ENCODE data around the gene NFATC2. TPM values are rescaled to one million over a fixed set of nuclear protein-coding genes. Genes with fewer than 3 reads are reported as not detected.

NFATC2 gene
- total RNA-seq, 3 donors from 2014 or later (not counting 1 experiment from before 2014, with no cell fraction given): 141 to 195 (median 160) TPM

DNA sequence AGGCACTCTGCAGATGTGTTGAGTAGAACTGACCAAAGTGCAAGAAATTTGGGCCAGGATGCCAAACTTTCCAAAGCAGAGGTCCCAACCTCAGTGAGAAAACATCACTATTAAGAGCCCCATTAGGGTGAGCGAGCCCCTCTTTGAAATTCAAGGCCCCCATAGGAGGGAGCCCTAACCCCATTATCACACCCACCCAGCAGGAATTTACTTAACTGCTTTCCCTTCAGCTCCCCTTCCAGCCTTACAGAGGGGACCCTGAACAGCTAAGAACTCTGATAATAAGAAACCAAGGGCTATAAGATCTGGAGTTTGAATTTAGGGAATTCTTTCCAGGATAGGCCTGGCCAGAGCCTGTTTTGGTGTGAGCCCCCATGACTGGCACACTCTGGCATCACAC is 130.6 kb downstream of the NFATC2 start:
- Histone ChIP-seq H3K27me3 (ENCODE audit: control insufficient read depth, insufficient read depth, low read length) (no peaks in the 10 kb centered on the region), H3K9me3 (ENCODE audit: control insufficient read depth, insufficient read depth, low read length) (no peaks in the 10 kb centered on the region), H3K27ac (ENCODE audit: low read length) (peak overlapping the region; percentile 10), H3K36me3 (ENCODE audit: control insufficient read depth, insufficient read depth, low read length) (peaks cover 36% of the 10 kb centered on the region), H3K4me3 (ENCODE audit: low read length) (no peak overlapping the region), H3K4me1 (ENCODE audit: control insufficient read depth, insufficient read depth, low read length) (peaks cover 87% of the 10 kb centered on the region)
- no peak overlapping the region for H3K4me3 Mint-ChIP-seq
- H3K36me3 Mint-ChIP-seq: peaks cover 10% of the 10 kb centered on the region
- intact Hi-C loops (cut with micrococcal nuclease): no loop called here
- 71% methylated on average over 1 of the region's 1 CpG for WGBS (ENCODE audit: insufficient coverage)
- no peaks in the 10 kb centered on the region for H3K9me3 Mint-ChIP-seq
- H3K27me3 Mint-ChIP-seq (ENCODE audit: low read depth in 2 of 2): no peaks in the 10 kb centered on the region
- TF ChIP-seq, protein P1, sequence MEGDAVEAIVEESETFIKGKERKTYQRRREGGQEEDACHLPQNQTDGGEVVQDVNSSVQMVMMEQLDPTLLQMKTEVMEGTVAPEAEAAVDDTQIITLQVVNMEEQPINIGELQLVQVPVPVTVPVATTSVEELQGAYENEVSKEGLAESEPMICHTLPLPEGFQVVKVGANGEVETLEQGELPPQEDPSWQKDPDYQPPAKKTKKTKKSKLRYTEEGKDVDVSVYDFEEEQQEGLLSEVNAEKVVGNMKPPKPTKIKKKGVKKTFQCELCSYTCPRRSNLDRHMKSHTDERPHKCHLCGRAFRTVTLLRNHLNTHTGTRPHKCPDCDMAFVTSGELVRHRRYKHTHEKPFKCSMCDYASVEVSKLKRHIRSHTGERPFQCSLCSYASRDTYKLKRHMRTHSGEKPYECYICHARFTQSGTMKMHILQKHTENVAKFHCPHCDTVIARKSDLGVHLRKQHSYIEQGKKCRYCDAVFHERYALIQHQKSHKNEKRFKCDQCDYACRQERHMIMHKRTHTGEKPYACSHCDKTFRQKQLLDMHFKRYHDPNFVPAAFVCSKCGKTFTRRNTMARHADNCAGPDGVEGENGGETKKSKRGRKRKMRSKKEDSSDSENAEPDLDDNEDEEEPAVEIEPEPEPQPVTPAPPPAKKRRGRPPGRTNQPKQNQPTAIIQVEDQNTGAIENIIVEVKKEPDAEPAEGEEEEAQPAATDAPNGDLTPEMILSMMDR (IDR thresholded peaks at IDR 0.05): no peak
- H3K27ac Mint-ChIP-seq: peak overlapping the region; percentile 95 to 100
- peaks cover 66 to 77% of the 10 kb centered on the region in 2 donors for H3K4me1 Mint-ChIP-seq
- ATAC-seq (no peak), DNase-seq (peak in 1 of 2 donors; percentile 19)

DNA sequence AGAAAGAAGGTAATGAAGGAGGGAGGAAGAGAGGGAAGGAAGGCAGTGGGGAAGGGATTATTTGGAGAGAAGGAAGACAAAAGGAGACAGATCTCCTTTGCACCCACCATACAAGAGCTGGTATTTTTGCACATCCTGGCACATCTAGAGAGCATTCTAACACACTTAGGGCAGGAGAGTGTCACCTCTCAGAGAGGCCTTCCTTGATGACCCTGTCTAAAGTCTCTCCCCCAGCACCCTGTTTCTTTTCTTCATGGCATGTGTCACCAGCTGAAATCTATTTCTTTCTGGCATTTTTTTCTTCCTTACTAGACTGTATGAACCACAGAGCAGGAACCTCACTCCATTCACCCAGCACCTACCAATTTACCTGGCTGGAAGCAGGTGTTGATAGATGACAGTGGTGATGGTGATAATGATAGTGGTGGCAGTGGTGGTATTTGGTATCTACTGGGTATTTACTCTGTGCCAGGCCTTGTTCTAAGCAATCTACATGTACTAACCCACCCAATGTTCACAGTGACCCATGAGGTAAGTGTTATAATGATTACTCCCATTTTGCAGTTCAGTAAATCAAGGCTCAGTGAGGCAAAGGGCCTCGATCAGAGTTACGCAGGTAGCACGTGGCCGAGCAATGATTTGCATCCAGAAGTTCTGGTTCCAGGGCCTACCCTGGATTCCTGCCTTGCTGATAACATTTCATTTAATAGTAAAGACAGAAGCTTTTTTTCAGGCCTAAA is 131.8 kb downstream of the NFATC2 start:
- Mint-ChIP-seq H3K4me1 (peaks cover 57 to 76% of the 10 kb centered on the region in 2 donors), H3K9me3 (no peaks in the 10 kb centered on the region), H3K36me3 (peaks cover 10% of the 10 kb centered on the region), H3K4me3 (peak overlapping the region; percentile 15), H3K27me3 (ENCODE audit: low read depth in 2 of 2) (no peaks in the 10 kb centered on the region), H3K27ac (peak overlapping the region; percentile 95 to 100)
- intact Hi-C loops (cut with micrococcal nuclease): no loop called here
- DNase-seq (peak in 1 of 2 donors; percentile 29), ATAC-seq (peak; percentile 51 to 55 (median 51))
- Histone ChIP-seq H3K27ac (ENCODE audit: low read length) (peak overlapping the region; percentile 13), H3K36me3 (ENCODE audit: control insufficient read depth, insufficient read depth, low read length) (peaks cover 43% of the 10 kb centered on the region), H3K4me3 (ENCODE audit: low read length) (no peak overlapping the region), H3K4me1 (ENCODE audit: control insufficient read depth, insufficient read depth, low read length) (peaks cover 87% of the 10 kb centered on the region), H3K27me3 (ENCODE audit: control insufficient read depth, insufficient read depth, low read length) (no peaks in the 10 kb centered on the region), H3K9me3 (ENCODE audit: control insufficient read depth, insufficient read depth, low read length) (no peaks in the 10 kb centered on the region)
- 95% methylated on average over 4 of the region's 4 CpGs for WGBS (ENCODE audit: insufficient coverage)
- TF ChIP-seq, protein P1 (IDR thresholded peaks at IDR 0.05): no peak

DNA sequence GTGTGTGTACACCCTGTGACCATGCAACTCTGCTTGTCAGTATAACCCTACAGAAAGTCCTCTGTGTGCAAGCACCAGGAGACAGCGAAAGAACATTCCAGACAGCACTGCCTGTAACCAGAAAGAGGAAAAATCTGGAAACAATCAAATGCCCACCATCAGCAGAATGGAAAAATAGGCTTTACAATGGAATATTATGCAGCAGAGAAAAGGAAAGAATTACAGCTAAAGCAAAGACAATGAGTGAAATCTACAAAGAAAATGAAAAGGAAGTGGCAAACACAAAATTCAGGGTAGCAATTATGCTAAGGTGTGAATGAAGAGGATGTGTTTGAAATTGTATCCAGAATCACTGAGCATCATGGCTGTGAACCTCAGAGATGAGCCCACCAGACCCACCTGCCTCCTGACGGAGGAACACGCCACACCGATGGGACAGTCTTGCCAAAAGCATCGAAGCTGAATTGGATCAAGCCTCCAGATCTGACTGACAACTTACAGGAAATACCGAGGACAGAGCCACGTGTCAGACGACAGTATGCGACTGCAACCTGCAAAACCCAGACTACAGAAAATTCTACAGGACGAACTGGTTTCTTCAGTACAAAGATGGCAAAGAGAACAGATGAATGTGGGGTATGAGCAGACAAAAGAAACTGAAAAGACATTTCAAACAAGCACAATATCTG is 133.2 kb downstream of the NFATC2 start:
- peaks cover 87% of the 10 kb centered on the region for H3K4me1 ChIP-seq (ENCODE audit: control insufficient read depth, insufficient read depth, low read length)
- no peak overlapping the region for H3K4me3 ChIP-seq (ENCODE audit: low read length)
- no peaks in the 10 kb centered on the region for H3K9me3 ChIP-seq (ENCODE audit: control insufficient read depth, insufficient read depth, low read length)
- H3K36me3 ChIP-seq (ENCODE audit: control insufficient read depth, insufficient read depth, low read length): peaks cover 37% of the 10 kb centered on the region
- peak overlapping the region; percentile 41 for H3K27ac ChIP-seq (ENCODE audit: low read length)
- peak overlapping the region; percentile 95 to 100 for H3K27ac Mint-ChIP-seq
- no peaks in the 10 kb centered on the region for H3K27me3 ChIP-seq (ENCODE audit: control insufficient read depth, insufficient read depth, low read length)
- peak in 1 of 2 donors; percentile 66 for DNase-seq
- peaks cover 57 to 77% of the 10 kb centered on the region in 2 donors for H3K4me1 Mint-ChIP-seq
- intact Hi-C loops (cut with micrococcal nuclease): no loop called here
- H3K27me3 Mint-ChIP-seq (ENCODE audit: low read depth in 2 of 2): no peaks in the 10 kb centered on the region
- TF ChIP-seq, protein P1 (IDR thresholded peaks at IDR 0.05): no peak
- peak overlapping the region; percentile 58 for H3K4me3 Mint-ChIP-seq
- H3K36me3 Mint-ChIP-seq: peaks cover 10% of the 10 kb centered on the region
- 51% methylated on average over 10 of the region's 10 CpGs for WGBS (ENCODE audit: insufficient coverage)
- ATAC-seq: no peak
- no peaks in the 10 kb centered on the region for H3K9me3 Mint-ChIP-seq

Measured in natural killer cell (primary cell).